Loucy (cell line): ENCODE data around the gene PADI6.
"Not testable (repeated sequence)": the region's sequence is repeated elsewhere in the genome, so short reads cannot be mapped to it uniquely, and the experiment has no call there.

Experiments
- H2AFZ ChIP-seq: fragments of 200-600 bp; sonication (generic); 2 replicates; pipeline ENCODE4 v1.6.0; 2016; ENCODE audit warnings: antibody characterized with exemption, mild to moderate bottlenecking, low read length, moderate library complexity
- H3F3A ChIP-seq: fragments of 200-600 bp; 2 replicates; pipeline ENCODE4 v1.6.0; 2016; ENCODE audit warnings: antibody characterized with exemption, low read depth, mild to moderate bottlenecking
- H3K27me3 ChIP-seq: fragments of 200-600 bp; sonication (generic); 2 replicates; pipeline ENCODE4 v1.6.1; 2014; ENCODE audit warnings: low read length, mild to moderate bottlenecking; ENCODE audit not compliant: insufficient read depth, poor library complexity, severe bottlenecking
- H3K36me3 ChIP-seq: fragments of 200-600 bp; sonication (generic); 2 replicates; pipeline ENCODE4 v1.6.1; 2016; ENCODE audit warnings: low read length; ENCODE audit not compliant: insufficient read depth
- H3K4me1 ChIP-seq: fragments of 200-600 bp; sonication (generic); 2 replicates; pipeline ENCODE4 v1.5.1; 2014; ENCODE audit warnings: low read length, mild to moderate bottlenecking; ENCODE audit not compliant: insufficient read depth, poor library complexity, severe bottlenecking
- H3K4me2 ChIP-seq: fragments of 200-600 bp; sonication (generic); 2 replicates; pipeline ENCODE4 v1.6.0; 2014; ENCODE audit warnings: antibody characterized with exemption, low read length, low read depth, mild to moderate bottlenecking; ENCODE audit not compliant: poor library complexity, severe bottlenecking
- H3K4me3 ChIP-seq: fragments of 200-600 bp; sonication (generic); 2 replicates; pipeline ENCODE4 v1.5.1; 2014; ENCODE audit warnings: low read length, mild to moderate bottlenecking, mixed read lengths; ENCODE audit not compliant: poor library complexity, severe bottlenecking
- H3K79me2 ChIP-seq: fragments of 200-600 bp; sonication (generic); 2 replicates; pipeline ENCODE4 v1.6.1; 2014; ENCODE audit warnings: low read length; ENCODE audit not compliant: insufficient read depth
- H3K9ac ChIP-seq: fragments of 200-600 bp; sonication (generic); 2 replicates; pipeline ENCODE4 v1.6.0; 2014; ENCODE audit warnings: mild to moderate bottlenecking, low read depth, low read length, moderate library complexity; ENCODE audit not compliant: poor library complexity, severe bottlenecking
- H3K9me2 ChIP-seq: fragments of 200-600 bp; sonication (generic); replicated peaks from 2 replicates; pipeline ENCODE4 v1.6.1; 2016; ENCODE audit warnings: low read depth, low read length, mixed read lengths
- H3K9me3 ChIP-seq: fragments of 200-600 bp; sonication (generic); 2 replicates; pipeline ENCODE4 v1.6.1; 2014; ENCODE audit warnings: mild to moderate bottlenecking, antibody characterized with exemption, low read length, low read depth; ENCODE audit not compliant: insufficient read depth
- H4K20me1 ChIP-seq: fragments of 200-600 bp; sonication (generic); 2 replicates; pipeline ENCODE4 v1.6.0; 2014; ENCODE audit warnings: antibody characterized with exemption, low read length, mild to moderate bottlenecking; ENCODE audit not compliant: insufficient read depth, poor library complexity, severe bottlenecking
- EZH2phosphoT487 ChIP-seq: fragments of 200-600 bp; IDR thresholded peaks from 2 replicates; pipeline ENCODE4 v1.6.1; 2018; ENCODE audit warnings: antibody characterized with exemption, mild to moderate bottlenecking, moderate library complexity, borderline replicate concordance
- TF ChIP-seq, protein P1 (sequence below): fragments of 200-600 bp; sonication (generic); conservative IDR thresholded peaks from 2 replicates; pipeline ENCODE4 v1.5.1; 2014; ENCODE audit warnings: mild to moderate bottlenecking, antibody characterized with exemption, low read length

Gene PADI6

DNA sequence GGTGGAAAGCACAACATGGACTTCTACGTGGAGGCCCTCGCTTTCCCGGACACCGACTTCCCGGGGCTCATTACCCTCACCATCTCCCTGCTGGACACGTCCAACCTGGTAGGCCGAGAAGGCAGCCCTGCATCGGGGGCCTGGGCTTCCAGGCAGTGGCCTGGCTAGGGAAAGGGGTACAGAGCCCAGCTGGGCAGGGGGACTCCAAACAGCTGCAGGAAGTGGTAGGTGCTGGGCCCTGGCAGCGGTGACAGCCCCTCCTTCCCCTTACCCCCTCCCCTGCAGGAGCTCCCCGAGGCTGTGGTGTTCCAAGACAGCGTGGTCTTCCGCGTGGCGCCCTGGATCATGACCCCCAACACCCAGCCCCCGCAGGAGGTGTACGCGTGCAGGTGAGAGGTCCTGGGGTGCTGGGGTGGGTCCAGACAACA is 30.0 kb upstream of the PADI6 start:
- Histone ChIP-seq H3K36me3 (no peaks in the 10 kb centered on the region), H3K79me2 (no peaks in the 10 kb centered on the region), H3K27me3 (no peaks in the 10 kb centered on the region), H3F3A (no peaks in the 10 kb centered on the region), H3K4me2 (no peak overlapping the region), H3K9me2 (no peaks in the 10 kb centered on the region), H2AFZ (no peak overlapping the region), H4K20me1 (no peaks in the 10 kb centered on the region), H3K4me3 (no peak overlapping the region), H3K9ac (no peak overlapping the region), H3K9me3 (no peaks in the 10 kb centered on the region; the same call in 1 of the 2 replicates), H3K4me1 (no peaks in the 10 kb centered on the region)
- TF ChIP-seq EZH2phosphoT487, result no peak
- TF ChIP-seq, protein P1, sequence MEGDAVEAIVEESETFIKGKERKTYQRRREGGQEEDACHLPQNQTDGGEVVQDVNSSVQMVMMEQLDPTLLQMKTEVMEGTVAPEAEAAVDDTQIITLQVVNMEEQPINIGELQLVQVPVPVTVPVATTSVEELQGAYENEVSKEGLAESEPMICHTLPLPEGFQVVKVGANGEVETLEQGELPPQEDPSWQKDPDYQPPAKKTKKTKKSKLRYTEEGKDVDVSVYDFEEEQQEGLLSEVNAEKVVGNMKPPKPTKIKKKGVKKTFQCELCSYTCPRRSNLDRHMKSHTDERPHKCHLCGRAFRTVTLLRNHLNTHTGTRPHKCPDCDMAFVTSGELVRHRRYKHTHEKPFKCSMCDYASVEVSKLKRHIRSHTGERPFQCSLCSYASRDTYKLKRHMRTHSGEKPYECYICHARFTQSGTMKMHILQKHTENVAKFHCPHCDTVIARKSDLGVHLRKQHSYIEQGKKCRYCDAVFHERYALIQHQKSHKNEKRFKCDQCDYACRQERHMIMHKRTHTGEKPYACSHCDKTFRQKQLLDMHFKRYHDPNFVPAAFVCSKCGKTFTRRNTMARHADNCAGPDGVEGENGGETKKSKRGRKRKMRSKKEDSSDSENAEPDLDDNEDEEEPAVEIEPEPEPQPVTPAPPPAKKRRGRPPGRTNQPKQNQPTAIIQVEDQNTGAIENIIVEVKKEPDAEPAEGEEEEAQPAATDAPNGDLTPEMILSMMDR, result no peak

DNA sequence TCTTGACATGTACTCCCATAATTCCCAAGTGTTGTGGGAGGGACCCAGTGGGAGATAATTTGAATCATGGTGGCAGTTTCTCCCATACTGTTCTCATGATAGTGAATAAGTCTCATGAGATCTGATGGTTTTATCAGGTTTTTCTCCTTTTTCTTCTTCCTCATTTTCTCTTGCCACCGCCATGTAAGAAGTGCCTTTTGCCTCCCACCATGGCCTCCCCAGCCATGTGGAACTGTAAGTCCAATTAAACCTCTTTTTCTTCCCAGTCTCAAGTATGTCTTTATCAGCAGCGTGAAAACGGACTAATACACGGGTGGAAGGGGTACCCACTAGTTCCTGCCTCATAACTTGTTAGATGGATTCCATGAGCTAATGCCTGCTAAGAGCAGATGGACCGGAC is 26.5 kb upstream of the PADI6 start:
- H3F3A ChIP-seq, H3K4me1 ChIP-seq, H3K79me2 ChIP-seq, H3K4me2 ChIP-seq, H3K9ac ChIP-seq, H3K9me2 ChIP-seq, H3K4me3 ChIP-seq, H4K20me1 ChIP-seq, H3K9me3 ChIP-seq, H2AFZ ChIP-seq, H3K36me3 ChIP-seq, H3K27me3 ChIP-seq: not testable (repeated sequence)

DNA sequence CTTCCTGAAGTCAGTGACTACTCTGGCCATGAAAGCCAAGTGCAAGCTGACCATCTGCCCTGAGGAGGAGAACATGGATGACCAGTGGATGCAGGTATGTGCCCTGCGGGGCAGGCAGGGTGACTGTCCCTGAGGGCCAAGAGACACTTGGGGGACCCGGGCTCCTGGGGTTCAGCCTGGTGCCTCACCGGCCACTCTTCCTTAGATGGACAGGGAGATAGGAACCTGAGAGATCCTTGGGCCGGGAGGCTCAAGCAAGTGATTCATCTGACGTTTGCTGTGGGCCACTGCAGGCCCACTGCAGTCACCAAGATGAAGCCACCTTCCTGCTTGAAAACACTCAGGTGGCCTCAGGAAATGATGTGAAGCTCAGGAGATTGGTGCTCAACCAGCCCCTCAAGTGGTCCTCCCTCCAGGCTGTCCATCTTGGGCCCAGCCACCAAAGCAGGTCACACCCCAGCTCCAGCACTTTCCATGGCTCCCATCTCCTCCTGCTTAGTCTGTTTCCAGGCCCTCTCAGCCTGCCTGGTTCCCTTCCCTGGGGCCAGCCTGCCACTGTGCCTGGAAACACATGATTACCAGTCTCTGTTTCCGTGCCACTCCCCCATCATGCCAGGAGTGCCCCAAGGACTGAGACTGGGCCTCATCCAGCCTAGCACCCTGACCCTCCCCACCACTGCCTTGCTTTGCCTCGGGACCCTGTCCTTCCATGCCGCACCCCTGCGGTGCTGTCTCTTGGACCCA is 25.8 kb upstream of the PADI6 start:
- Histone ChIP-seq H3K4me3 (no peak overlapping the region), H3K27me3 (no peaks in the 10 kb centered on the region)

More for the DNA sequence above, 25.8 kb upstream of the PADI6 start:
- H3K4me2 ChIP-seq, result no peak overlapping the region
- no peaks in the 10 kb centered on the region for H3K79me2 ChIP-seq
- no peak overlapping the region for H3K9ac ChIP-seq
- H2AFZ ChIP-seq, result no peak overlapping the region
- no peak for TF ChIP-seq EZH2phosphoT487
- TF ChIP-seq, protein P1, result no peak
- no peaks in the 10 kb centered on the region for H3K9me2 ChIP-seq
- H4K20me1 ChIP-seq, result no peaks in the 10 kb centered on the region
- peaks cover 4% of the 10 kb centered on the region; the same call in 1 of the 2 replicates for H3F3A ChIP-seq
- H3K36me3 ChIP-seq, result no peaks in the 10 kb centered on the region
- no peaks in the 10 kb centered on the region; the same call in 1 of the 2 replicates for H3K9me3 ChIP-seq
- peaks cover 11% of the 10 kb centered on the region for H3K4me1 ChIP-seq
